Measurements from ENCODE around the gene YPEL1. TPM values are rescaled to one million over a fixed set of nuclear protein-coding genes. Genes with fewer than 3 reads are reported as not detected.

YPEL1 gene
- total and polyA plus RNA-seq, 2 donors (not counting 1 experiment from before 2014, with no cell fraction given) = 0.36 to 2.3 TPM

GRCh38 chr22:21688341-21688705 lies 47.3 kb downstream of the YPEL1 start:
- H3K27me3 ChIP-seq (ENCODE audit: control insufficient read depth, insufficient read depth, low read length) = no peaks in the 10 kb centered on the region
- no peak overlapping the region for H3K4me3 ChIP-seq (replicated peaks in 1 of 4; ENCODE audit: control extremely low read depth in 1 of 4, insufficient read depth in 1 of 4, low read depth in 3 of 4, low read length in 4 of 4)
- H3K4me1 ChIP-seq (ENCODE audit: control insufficient read depth, extremely low read depth, insufficient read depth, low read length) = no peaks in the 10 kb centered on the region
- no peak overlapping the region for H3K9ac ChIP-seq (ENCODE audit: insufficient read depth, low read length)
- H3K36me3 ChIP-seq (ENCODE audit: control insufficient read depth, insufficient read depth, low read length) = peaks cover 13% of the 10 kb centered on the region
- H3K9me3 ChIP-seq (ENCODE audit: control insufficient read depth, insufficient read depth, low read depth, low read length) = no peaks in the 10 kb centered on the region
- no peaks in the 10 kb centered on the region for H3K79me2 ChIP-seq (ENCODE audit: control insufficient read depth, insufficient read depth, low read length)
- TF ChIP-seq CTCF (conservative IDR thresholded peaks at IDR 0.05 in 1 of 2, IDR thresholded peaks at IDR 0.05 in 1 of 2; ENCODE audit: low read depth in 1 of 2, low read length in 2 of 2) = no peak
- TF ChIP-seq EZH2 (IDR thresholded peaks at IDR 0.05; ENCODE audit: low read length, missing control alignments) = no peak
- H4K20me1 ChIP-seq (ENCODE audit: control insufficient read depth, extremely low read depth, insufficient read depth, low read length) = no peaks in the 10 kb centered on the region
- no peak overlapping the region for H3K27ac ChIP-seq (ENCODE audit: insufficient read depth, low read length)
- H3K4me2 ChIP-seq (ENCODE audit: extremely low read depth, insufficient read depth, low read length) = no peak overlapping the region
- no peak for DNase-seq (ENCODE audit: low read depth in 2 of 2)
- no peak overlapping the region for H2AFZ ChIP-seq (ENCODE audit: low read length)

- DNase-seq (ENCODE audit: low read depth in 2 of 2) = no peak
- H3K79me2 ChIP-seq (ENCODE audit: control insufficient read depth, insufficient read depth, low read length) = no peaks in the 10 kb centered on the region
- H3K27me3 ChIP-seq (ENCODE audit: control insufficient read depth, insufficient read depth, low read length) = no peaks in the 10 kb centered on the region
- H3K27ac ChIP-seq (ENCODE audit: insufficient read depth, low read length) = no peak overlapping the region
- H4K20me1 ChIP-seq (ENCODE audit: control insufficient read depth, extremely low read depth, insufficient read depth, low read length) = no peaks in the 10 kb centered on the region
- H2AFZ ChIP-seq (ENCODE audit: low read length) = no peak overlapping the region
- no peaks in the 10 kb centered on the region for H3K4me1 ChIP-seq (ENCODE audit: control insufficient read depth, extremely low read depth, insufficient read depth, low read length)
- no peak overlapping the region for H3K4me3 ChIP-seq (replicated peaks in 1 of 4; ENCODE audit: control extremely low read depth in 1 of 4, insufficient read depth in 1 of 4, low read depth in 3 of 4, low read length in 4 of 4)
- no peak overlapping the region for H3K9ac ChIP-seq (ENCODE audit: insufficient read depth, low read length)
- H3K36me3 ChIP-seq (ENCODE audit: control insufficient read depth, insufficient read depth, low read length) = peaks cover 18% of the 10 kb centered on the region
- no peaks in the 10 kb centered on the region for H3K9me3 ChIP-seq (ENCODE audit: control insufficient read depth, insufficient read depth, low read depth, low read length)
- no peak overlapping the region for H3K4me2 ChIP-seq (ENCODE audit: extremely low read depth, insufficient read depth, low read length)
- TF ChIP-seq CTCF (conservative IDR thresholded peaks at IDR 0.05 in 1 of 2, IDR thresholded peaks at IDR 0.05 in 1 of 2; ENCODE audit: low read depth in 1 of 2, low read length in 2 of 2) = no peak
- no peak for TF ChIP-seq EZH2 (IDR thresholded peaks at IDR 0.05; ENCODE audit: low read length, missing control alignments)
Measured at GRCh38 chr22:21687685-21688259, 47.8 kb downstream of the YPEL1 start.

GRCh38 chr22:21686634-21687393 lies 48.8 kb downstream of the YPEL1 start:
- Histone ChIP-seq H3K4me2 (ENCODE audit: extremely low read depth, insufficient read depth, low read length) (no peak overlapping the region), H3K27me3 (ENCODE audit: control insufficient read depth, insufficient read depth, low read length) (no peaks in the 10 kb centered on the region), H3K9me3 (ENCODE audit: control insufficient read depth, insufficient read depth, low read depth, low read length) (no peaks in the 10 kb centered on the region), H3K36me3 (ENCODE audit: control insufficient read depth, insufficient read depth, low read length) (peaks cover 19% of the 10 kb centered on the region), H3K79me2 (ENCODE audit: control insufficient read depth, insufficient read depth, low read length) (no peaks in the 10 kb centered on the region), H3K9ac (ENCODE audit: insufficient read depth, low read length) (no peak overlapping the region), H4K20me1 (ENCODE audit: control insufficient read depth, extremely low read depth, insufficient read depth, low read length) (no peaks in the 10 kb centered on the region), H3K4me1 (ENCODE audit: control insufficient read depth, extremely low read depth, insufficient read depth, low read length) (no peaks in the 10 kb centered on the region), H3K27ac (ENCODE audit: insufficient read depth, low read length) (no peak overlapping the region), H3K4me3 (replicated peaks in 1 of 4; ENCODE audit: control extremely low read depth in 1 of 4, insufficient read depth in 1 of 4, low read depth in 3 of 4, low read length in 4 of 4) (no peak overlapping the region), H2AFZ (ENCODE audit: low read length) (no peak overlapping the region)
- DNase-seq (ENCODE audit: low read depth in 2 of 2) = no peak
- TF ChIP-seq EZH2 (IDR thresholded peaks at IDR 0.05; ENCODE audit: low read length, missing control alignments) (no peak), CTCF (conservative IDR thresholded peaks at IDR 0.05 in 1 of 2, IDR thresholded peaks at IDR 0.05 in 1 of 2; ENCODE audit: low read depth in 1 of 2, low read length in 2 of 2) (no peak)

Measured in fibroblast of lung (primary cell).